ENCODE results near the gene OR52I2.

Gene OR52I2

GRCh38 chr11:4581443-4581842, at the start of gene OR52I2:
Gene OR52I2, plus strand, starts transcription at chr11:4581743.
- no peak for DNase-seq

- DNase-seq = no peak
Observed at GRCh38 chr11:4539603-4540219, 41.8 kb upstream of the OR52I2 start.

- no peak for DNase-seq
Observed at GRCh38 chr11:4541071-4541470, 40.5 kb upstream of the OR52I2 start.

GRCh38 chr11:4543561-4543960, 38.0 kb upstream of the OR52I2 start:
- no peak for DNase-seq

- DNase-seq = no peak
Observed at GRCh38 chr11:4544891-4545290, 36.7 kb upstream of the OR52I2 start, which contains the start of gene OR52M1. Gene OR52M1, plus strand, starts transcription at chr11:4545191. Its CDS starts 0 bp downstream, at chr11:4545191.

GRCh38 chr11:4546878-4547277, 34.7 kb upstream of the OR52I2 start:
- DNase-seq = no peak

GRCh38 chr11:4547416-4547815, 34.1 kb upstream of the OR52I2 start:
- no peak for DNase-seq

- DNase-seq = no peak
Observed at GRCh38 chr11:4551346-4551979, 30.1 kb upstream of the OR52I2 start.

- no peak for DNase-seq
Observed at GRCh38 chr11:4559527-4560440, 21.8 kb upstream of the OR52I2 start.

- no peak for DNase-seq
Observed at GRCh38 chr11:4560467-4560866, 21.1 kb upstream of the OR52I2 start.

GRCh38 chr11:4565371-4565770, 16.2 kb upstream of the OR52I2 start:
- DNase-seq = no peak

GRCh38 chr11:4569075-4569474, 12.5 kb upstream of the OR52I2 start:
- no peak for DNase-seq

- DNase-seq = no peak
Observed at GRCh38 chr11:4576880-4577279, 4.7 kb upstream of the OR52I2 start.

- no peak for DNase-seq
Observed at GRCh38 chr11:4577761-4578160, 3.8 kb upstream of the OR52I2 start.

GRCh38 chr11:4578624-4579023, 2.9 kb upstream of the OR52I2 start:
- no peak for DNase-seq

- DNase-seq = no peak
Observed at GRCh38 chr11:4580124-4580523, 1.4 kb upstream of the OR52I2 start.

- no peak for DNase-seq
Observed at GRCh38 chr11:4589017-4589416, 7.5 kb downstream of the OR52I2 start.

GRCh38 chr11:4593739-4594138, 12.2 kb downstream of the OR52I2 start, which contains the start of gene OR52I1:
Gene OR52I1, plus strand, starts transcription at chr11:4594039. Its CDS starts 0 bp downstream, at chr11:4594039.
- no peak for DNase-seq

- no peak for DNase-seq
Observed at GRCh38 chr11:4605057-4605456, 23.5 kb downstream of the OR52I2 start.

GRCh38 chr11:4606231-4607015, 24.9 kb downstream of the OR52I2 start:
- no peak for DNase-seq

- DNase-seq = no peak
Observed at GRCh38 chr11:4607096-4607495, 25.6 kb downstream of the OR52I2 start.

- peak; percentile 41 for DNase-seq
Observed at GRCh38 chr11:4607781-4608666, 26.5 kb downstream of the OR52I2 start, which contains the start of gene TRIM68. Gene TRIM68, minus strand, starts transcription at chr11:4608231. Its CDS starts 2,727 bp downstream, at chr11:4605504.

Data from cortex of kidney (tissue), 1 donor.